GM12891 (cell line): Measurements from ENCODE around the gene FAH. TPM values are rescaled to one million over a fixed set of nuclear protein-coding genes. Genes with fewer than 3 reads are reported as not detected.
A peak's percentile ranks its signal among the peaks of the same experiment; 100 is the strongest.

ENCODE experiments used
- DNase-seq: peaks from one replicate; pipeline ENCODE4 v3.0.0; 2011; ENCODE audit warnings: low spot score; ENCODE audit not compliant: insufficient read length
- FAIRE-seq: peaks from 2 replicates; lab custom pipeline; 2011; peaks lifted over from hg19 to GRCh38; lab: Jason Lieb, UNC
- PAX5 ChIP-seq: IDR thresholded peaks from 2 replicates; pipeline ENCODE4 v1.6.1; 2011; ENCODE audit warnings: low read length, moderate library complexity, mild to moderate bottlenecking; ENCODE audit not compliant: insufficient read depth, severe bottlenecking
- POLR2A ChIP-seq: IDR thresholded peaks from 2 replicates; pipeline ENCODE4 v1.6.1; 2011; ENCODE audit warnings: low read depth, low read length, control low read depth
- POLR2AphosphoS5 ChIP-seq: IDR thresholded peaks from 2 replicates; pipeline ENCODE4 v1.6.1; 2011; ENCODE audit warnings: low read depth, low read length, control low read depth
- POU2F2 ChIP-seq: IDR thresholded peaks from 2 replicates; pipeline ENCODE4 v1.6.1; 2011; ENCODE audit warnings: low read depth, mild to moderate bottlenecking, control low read depth, low read length, moderate library complexity
- SPI1 ChIP-seq: IDR thresholded peaks from 2 replicates; pipeline ENCODE4 v1.6.1; 2011; ENCODE audit warnings: low read depth, low read length, control low read depth
- TAF1 ChIP-seq: IDR thresholded peaks from 2 replicates; pipeline ENCODE4 v1.6.1; 2011; ENCODE audit warnings: low read depth, low read length, control low read depth
- polyA plus RNA-seq: library from polyadenylated mRNA; unstranded; fragments of >200 nt; gene quantifications from one replicate; pipeline ENCODE4 v1.2.1, GENCODE V29; 2012; ENCODE audit warnings: low read depth, missing spikeins, inconsistent platforms; ENCODE audit not compliant: missing spikeins

The FAH gene
- polyA plus RNA-seq = 48.9 TPM

GRCh38 chr15:80152896-80153876 is at the start of gene FAH:
FAH (plus strand) TSS chr15:80152999; CDS start chr15:80153055, 56 bp downstream.
- FAIRE-seq (peak; percentile 84), DNase-seq (no peak)
- TF ChIP-seq TAF1 = 0 out of 2 replicates have a peak, but pooled peaks have one; percentile 30
- TF ChIP-seq POU2F2 = no peak
- TF ChIP-seq PAX5 = no peak
- TF ChIP-seq POLR2AphosphoS5 = no peak
- 0 out of 2 replicates have a peak, but pooled peaks have one; percentile 36 for TF ChIP-seq POLR2A
- TF ChIP-seq SPI1 = no peak

DNA sequence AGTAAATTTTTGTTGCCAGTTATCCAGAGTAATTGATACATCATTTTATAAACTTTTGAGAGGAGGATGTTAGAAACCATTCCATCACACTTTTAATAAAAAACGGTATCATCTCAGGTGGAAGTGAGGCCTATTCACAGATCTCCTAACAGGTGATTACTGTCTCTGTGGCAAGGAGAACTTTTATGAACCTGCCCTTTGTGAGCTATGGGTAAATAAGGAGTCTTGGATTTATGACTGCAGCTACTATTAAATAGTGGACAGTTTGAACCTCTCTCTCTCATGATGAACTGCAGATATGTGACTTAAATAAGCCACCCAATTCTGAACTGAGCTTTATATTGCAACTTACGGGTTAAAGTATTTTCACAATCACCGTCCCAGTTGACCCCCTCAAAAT is 47.6 kb upstream of the FAH start:
- TF ChIP-seq POLR2A (no peak), POLR2AphosphoS5 (no peak), TAF1 (no peak), POU2F2 (no peak), SPI1 (no peak), PAX5 (no peak)
- DNase-seq (no peak), FAIRE-seq (no peak)

GRCh38 chr15:80105595-80105994 is 47.2 kb upstream of the FAH start:
- no peak for TF ChIP-seq TAF1
- no peak for TF ChIP-seq POLR2A
- TF ChIP-seq SPI1 = no peak
- no peak for TF ChIP-seq POLR2AphosphoS5
- TF ChIP-seq PAX5 = no peak
- no peak for TF ChIP-seq POU2F2
- FAIRE-seq = no peak
- DNase-seq = no peak

- FAIRE-seq = no peak
- TF ChIP-seq PAX5 (no peak), SPI1 (no peak), POLR2AphosphoS5 (no peak), POLR2A (no peak), POU2F2 (no peak), TAF1 (no peak)
- DNase-seq = no peak
Measured at GRCh38 chr15:80106051-80106450, 46.7 kb upstream of the FAH start.

DNA sequence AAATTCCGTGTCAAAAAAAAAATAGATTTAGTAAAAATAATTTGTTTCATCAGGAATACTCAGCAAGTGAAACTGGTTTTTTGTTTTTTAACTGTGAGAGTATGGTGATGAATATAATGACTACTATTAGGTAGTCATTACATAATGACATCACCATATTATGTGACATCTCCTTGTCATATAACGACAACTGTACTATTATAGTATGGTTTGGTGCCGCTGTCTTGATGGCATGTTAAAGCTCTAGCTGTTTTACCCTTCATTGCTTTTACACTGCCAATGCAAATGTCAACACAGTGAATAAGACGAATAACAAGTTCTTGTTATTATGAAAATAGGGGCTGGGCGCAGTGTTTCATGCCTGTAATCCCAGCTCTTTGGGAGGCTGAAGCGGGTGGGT is 45.6 kb upstream of the FAH start:
- no peak for DNase-seq
- TF ChIP-seq TAF1 (no peak), PAX5 (no peak), POLR2A (no peak), SPI1 (no peak)
- no peak for FAIRE-seq

GRCh38 chr15:80107774-80108173 is 45.0 kb upstream of the FAH start:
- FAIRE-seq (no peak), DNase-seq (no peak)
- TF ChIP-seq TAF1 = no peak
- TF ChIP-seq PAX5 = no peak
- TF ChIP-seq POLR2AphosphoS5 = no peak
- no peak for TF ChIP-seq SPI1
- TF ChIP-seq POLR2A = no peak
- TF ChIP-seq POU2F2 = no peak

DNA sequence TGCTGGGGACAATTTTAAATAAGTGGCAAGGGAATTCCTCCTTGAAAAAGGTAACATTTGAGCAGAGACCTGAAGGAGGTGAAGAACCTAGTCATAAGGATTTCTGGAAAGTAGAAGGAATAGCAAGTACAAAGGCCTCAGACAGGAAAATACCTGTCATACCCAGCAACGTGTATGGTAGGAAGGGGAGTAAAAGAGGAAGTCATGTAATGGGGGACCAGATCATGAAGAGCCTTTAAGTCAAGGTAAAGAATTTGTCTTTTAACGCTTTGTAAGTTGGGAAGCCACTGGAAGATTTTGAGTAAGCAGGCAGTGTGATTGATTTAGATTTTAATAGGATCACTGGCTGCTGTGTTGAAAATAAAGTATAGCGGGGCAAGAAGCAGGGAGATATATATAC is 43.4 kb upstream of the FAH start:
- TF ChIP-seq POLR2A (no peak), SPI1 (peak; percentile 90), PAX5 (no peak), TAF1 (no peak), POLR2AphosphoS5 (no peak), POU2F2 (no peak)
- DNase-seq = no peak
- FAIRE-seq = no peak

DNA sequence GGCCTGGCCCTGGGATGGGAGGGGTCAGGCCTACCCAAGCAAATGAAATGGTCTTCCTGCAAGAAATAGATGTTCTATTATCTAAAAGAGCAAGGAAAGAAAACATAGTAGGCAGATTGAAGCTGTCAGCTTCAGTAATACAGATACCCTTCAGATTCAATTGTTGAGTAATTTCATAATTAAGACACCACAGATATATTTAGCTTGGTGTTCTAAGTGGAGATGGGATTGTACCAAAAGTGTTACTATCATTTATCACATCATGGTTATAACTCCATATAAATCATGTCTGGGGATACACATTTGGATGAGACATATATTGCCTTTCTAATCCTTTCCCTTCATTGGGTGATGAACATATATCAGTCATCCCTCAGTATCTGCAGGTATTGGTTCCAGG is 41.9 kb upstream of the FAH start:
- no peak for DNase-seq
- no peak for FAIRE-seq
- TF ChIP-seq POLR2A = no peak
- no peak for TF ChIP-seq SPI1
- no peak for TF ChIP-seq POLR2AphosphoS5
- no peak for TF ChIP-seq POU2F2
- no peak for TF ChIP-seq PAX5
- TF ChIP-seq TAF1 = no peak

DNA sequence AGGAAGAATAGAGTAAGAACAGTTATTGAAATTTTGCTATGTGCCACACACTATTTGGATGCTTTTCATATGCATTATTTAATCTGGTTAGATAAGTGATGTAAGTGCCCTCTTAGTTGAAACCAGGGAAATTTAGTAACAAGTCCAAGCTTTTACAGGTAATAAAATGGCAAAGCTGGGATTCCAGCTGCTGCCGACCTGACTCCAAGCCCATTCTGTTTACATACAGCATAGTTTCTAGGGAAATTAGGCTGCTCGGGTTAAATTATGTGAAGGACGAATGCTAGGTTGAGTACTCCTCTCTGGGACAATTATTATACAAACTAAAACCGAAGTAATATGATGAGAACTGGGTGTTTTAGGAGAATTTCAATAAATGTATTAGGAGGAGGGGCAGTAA is 38.7 kb upstream of the FAH start:
- FAIRE-seq (peak; percentile 40), DNase-seq (no peak)
- TF ChIP-seq POLR2AphosphoS5 (no peak), POLR2A (no peak), TAF1 (no peak), PAX5 (no peak), SPI1 (no peak), POU2F2 (no peak)

GRCh38 chr15:80115021-80115420 is 37.8 kb upstream of the FAH start:
- no peak for TF ChIP-seq POLR2A
- TF ChIP-seq PAX5 = no peak
- TF ChIP-seq POU2F2 = no peak
- no peak for TF ChIP-seq SPI1
- TF ChIP-seq POLR2AphosphoS5 = no peak
- TF ChIP-seq TAF1 = no peak
- no peak for FAIRE-seq
- DNase-seq = no peak

DNA sequence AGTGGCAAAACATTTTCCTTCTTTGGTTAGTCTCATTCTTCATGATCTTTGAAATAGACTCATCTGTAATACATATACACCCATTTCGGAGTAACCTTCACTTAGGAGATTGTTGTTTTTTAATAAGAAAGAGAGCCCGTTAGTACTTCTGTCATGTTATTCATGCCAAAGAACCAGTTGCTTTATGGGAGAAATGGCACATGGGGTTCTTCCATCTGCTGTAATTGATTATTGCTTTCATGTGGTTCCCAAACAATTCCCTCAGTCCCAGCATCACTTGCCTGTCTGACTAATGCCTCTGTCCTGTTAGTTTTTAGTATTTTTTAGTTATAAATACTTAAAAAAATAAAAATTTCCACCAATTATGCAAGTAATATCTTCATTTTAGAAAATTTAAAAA is 33.8 kb upstream of the FAH start:
- FAIRE-seq (no peak), DNase-seq (no peak)
- no peak for TF ChIP-seq TAF1
- TF ChIP-seq SPI1 = no peak
- TF ChIP-seq POLR2AphosphoS5 = no peak
- no peak for TF ChIP-seq POLR2A
- no peak for TF ChIP-seq PAX5

GRCh38 chr15:80120636-80121035 is 32.2 kb upstream of the FAH start:
- TF ChIP-seq TAF1 (no peak), POLR2A (no peak), POLR2AphosphoS5 (no peak), SPI1 (no peak), PAX5 (no peak), POU2F2 (no peak)

More at GRCh38 chr15:80120636-80121035, 32.2 kb upstream of the FAH start:
- FAIRE-seq = no peak
- DNase-seq = no peak
